HG02840 (cell line): Measurements from ENCODE around the gene CBR3.

Experiments used
- ATAC-seq: cut with Tn5 transposase; IDR thresholded peaks from one replicate; pipeline ENCODE4 v1.9.1; 2021; ENCODE audit warnings: mild to moderate bottlenecking, moderate library complexity, moderate number of reproducible peaks; ENCODE audit not compliant: unreplicated experiment, low FRiP score

The CBR3 gene

DNA sequence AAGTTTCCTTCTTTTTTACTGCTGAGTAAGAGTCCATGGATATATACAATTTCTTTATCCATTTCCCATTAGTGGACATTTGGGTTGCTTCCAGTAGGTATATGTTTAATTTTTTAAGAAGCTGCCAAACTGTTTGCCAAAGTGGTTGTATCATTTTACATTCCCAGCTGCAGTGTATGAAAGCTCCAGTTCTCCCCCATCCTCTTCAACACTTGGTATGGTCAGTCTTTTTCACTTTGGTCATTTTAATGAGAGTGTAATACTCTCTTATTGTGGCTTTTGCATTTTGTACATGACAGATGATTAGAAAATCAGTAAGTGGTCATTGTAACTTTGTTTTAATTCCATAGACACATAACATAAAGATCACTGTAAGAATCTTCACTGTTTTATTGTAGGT, 44.3 kb downstream of the CBR3 start:
- no peak for ATAC-seq

DNA sequence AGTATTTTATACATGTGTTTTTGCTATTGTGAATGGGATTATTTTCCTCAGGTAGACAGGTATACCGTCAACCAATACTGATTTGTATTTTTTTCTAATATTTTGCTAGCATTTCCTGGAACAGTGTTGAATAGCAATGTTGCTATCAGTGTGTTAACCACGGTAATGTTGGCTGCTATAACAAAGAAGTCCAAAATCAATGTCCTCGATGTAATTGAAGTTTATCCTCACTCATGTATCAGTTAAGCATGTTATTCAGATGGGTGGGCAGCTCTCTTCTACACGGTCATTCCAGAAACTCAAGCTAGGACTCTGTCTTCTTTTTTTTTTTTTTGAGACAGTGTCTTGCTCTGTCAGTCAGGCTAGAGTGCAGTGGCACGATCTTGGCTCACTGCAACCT, 46.1 kb downstream of the CBR3 start:
- no peak for ATAC-seq

DNA sequence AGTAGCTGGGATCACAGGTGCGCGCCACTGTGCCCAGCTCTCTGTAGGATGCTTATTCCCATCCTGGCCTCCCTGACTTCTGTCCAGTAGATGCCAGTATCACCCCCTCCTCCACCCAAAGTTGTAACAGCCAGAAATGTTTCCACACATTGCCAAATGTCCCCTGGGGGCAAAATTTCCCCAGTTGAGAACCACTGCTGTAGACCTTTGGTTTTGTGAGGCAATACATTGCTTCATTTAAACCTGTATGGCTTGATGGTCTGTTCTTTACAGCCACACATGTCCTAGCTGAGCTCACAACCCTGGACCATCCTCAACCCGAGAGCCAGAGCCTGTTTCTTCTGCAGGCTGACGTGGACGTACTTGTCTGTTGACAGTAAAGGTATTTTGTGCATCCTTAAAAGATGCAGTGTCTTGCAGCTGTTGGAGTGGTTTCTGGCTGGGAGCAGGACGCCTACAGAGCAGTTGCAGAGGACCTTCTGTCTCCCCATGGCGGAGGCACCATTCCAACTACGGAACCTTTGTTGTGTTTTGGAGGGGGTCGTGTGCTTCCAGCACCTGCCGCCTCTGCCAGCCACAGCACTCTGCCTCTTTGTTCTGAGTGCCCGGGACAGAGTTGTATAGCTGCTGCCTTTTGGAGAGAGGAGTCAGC, 48.4 kb downstream of the CBR3 start:
- no peak for ATAC-seq

DNA sequence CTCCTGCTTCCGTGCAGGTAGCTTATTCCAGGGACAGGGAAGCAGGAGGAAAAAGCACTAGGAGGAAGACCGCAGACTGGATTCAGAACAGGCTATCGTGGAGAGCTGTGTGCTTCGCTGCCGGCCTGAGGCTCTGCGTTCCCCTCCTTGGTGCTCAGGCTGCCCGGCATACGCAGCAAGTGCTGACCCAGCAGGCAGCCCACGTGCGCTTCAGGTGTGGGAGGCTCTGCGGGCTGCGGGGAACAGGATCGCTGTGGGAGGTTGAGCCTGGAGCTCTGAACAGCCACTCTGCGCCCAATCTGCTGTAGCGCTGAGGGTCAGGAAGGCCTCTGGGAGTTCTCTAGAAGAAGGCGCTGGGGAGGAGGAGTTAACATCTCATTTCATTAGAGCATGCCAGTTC, 49.7 kb downstream of the CBR3 start:
- ATAC-seq, result no peak

DNA sequence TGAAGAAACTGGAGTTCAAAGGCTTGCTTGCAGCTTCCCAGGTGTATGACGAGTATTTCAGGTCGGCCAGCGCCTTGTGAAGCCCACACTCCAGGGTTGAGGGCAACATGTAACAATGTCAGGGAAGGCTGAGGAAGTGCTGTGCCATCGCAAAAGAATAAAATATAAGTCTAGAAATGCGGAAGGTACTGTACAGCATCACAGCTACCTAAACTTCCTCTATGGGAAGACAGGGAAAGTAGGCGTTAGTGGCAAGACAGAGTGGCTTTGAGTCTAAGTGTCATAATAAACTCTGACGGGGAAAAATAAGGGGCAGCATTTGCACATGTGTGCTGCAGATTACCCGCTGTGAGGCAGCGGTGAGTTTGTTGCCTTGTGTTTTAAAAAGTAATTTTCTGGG, 50.6 kb downstream of the CBR3 start:
- no peak for ATAC-seq

DNA sequence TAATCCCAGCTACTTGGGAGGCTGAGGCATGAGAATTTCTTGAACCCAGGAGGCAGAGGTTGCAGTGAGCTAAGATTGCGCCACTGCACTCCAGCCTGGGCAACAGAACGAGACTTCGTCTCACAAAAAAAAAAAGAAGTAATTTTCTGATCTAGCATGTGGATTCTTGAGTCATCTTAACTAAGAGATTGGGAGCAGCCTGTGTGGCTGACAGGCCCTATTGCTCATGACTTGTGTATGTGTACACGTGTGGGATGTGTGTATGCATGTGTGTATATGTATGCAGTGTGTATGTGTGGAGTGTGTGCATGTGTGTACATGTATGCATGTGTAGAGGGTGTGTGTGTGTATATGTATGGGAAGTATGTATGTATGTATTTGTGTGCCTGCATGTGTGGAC, 51.2 kb downstream of the CBR3 start:
- ATAC-seq, result no peak

DNA sequence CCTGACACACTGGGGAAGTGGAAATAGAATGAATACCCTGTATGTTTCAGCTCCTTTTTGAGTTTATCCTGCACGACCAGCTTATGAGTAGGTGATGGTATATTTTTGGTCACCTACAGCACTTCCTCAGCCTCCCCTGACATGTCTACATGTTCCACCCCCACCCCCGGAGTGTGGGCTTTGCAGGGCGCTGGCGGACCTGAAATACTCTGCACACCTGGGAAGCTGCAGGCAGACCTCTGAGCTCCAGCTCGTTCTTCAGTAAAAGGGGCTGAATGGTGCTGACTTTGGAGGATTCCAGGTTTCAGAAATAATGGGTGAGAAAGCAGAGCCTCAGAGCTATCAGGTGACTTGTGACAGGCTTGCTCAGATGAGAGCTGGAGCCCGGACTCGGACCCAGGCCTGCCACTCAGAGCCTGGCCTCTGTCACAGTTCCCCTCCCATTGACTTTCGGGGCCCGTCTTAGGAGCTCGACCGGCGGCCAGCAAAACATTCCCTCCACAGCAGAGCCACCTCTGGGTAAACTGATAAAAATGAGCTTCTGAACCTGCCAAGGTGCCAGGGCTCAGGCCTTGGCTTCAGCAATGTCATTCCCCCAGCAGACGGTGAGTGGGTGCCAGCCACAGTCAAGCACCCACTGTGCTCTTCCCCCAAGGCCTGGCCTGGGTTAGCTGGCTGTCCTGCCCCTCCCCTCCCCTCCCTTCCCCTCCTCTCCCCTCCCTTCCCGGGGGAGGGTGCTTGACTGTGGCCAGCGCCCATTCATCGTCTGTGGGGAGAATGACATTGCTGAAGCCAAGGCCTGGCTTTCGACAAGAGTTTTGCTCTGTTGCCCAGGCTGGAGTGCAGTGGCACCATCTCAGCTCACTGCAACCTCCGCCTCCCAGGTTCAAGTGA, 51.9 kb downstream of the CBR3 start:
- ATAC-seq, result no peak

DNA sequence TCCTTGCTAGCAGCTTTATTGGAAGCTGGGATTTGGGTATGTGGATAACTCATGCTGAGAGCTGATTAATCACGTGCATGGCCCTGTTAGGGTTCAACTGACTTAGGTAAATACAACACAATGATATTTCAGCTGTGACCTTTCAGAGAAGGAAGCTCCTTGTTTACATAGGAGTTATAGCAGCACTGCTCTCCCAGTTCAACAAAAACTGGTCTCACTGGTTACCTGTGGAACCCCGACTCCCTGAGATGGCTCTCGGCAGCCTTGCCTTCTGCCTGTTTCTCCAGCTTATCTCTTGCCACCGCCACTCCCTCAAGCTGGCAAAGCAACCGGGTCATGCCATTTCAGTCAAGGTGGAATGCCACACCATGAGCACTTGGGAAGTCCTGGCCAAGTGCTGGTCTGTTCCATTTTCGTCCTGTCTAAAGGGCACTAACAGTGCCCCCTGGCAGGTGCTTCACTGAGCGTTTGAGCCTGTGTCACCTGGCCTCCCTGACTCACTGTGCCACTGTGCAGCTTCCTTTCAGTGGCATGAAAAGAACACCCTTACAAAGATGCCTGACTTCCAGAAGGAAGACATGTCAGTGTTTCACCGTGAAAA, 53.3 kb downstream of the CBR3 start:
- ATAC-seq, result no peak

DNA sequence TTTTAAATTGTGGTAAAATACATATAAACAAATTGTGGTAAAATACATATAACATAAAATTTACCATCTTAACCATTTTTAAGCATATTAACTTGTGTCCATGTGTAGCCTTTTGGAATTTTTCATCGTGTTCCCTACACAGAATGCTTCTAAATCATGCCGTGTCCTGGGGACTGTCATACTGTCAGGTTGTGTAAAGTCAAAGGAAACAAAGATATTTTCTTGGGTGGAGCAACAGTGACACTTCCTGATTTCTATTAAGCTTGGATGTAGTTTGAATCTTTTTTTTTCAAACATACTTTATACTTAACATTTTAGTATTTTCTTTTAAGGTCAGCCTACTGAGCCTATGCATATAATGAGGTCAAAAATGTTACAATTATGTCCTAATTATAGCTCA, 54.1 kb downstream of the CBR3 start:
- ATAC-seq, result no peak

DNA sequence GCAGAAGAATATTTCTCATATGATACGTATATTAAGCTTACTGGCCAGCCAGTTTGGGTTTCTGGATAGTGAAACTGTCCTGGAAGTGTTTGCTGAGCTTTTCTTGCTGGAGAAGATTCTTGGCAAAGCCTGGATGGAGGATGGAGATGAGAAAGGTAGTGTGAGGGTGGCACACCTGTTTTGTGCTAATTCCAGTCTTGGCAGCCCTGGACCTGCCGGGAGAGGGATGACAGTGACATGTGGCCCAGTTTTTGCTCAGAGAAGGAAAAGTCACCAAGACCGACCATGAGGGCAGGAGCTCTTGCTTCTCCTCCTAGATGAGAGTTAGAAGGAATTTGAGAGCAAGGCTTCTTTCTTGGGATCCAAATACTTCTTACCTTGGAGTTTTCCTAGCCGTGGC, 55.9 kb downstream of the CBR3 start:
- ATAC-seq, result no peak

DNA sequence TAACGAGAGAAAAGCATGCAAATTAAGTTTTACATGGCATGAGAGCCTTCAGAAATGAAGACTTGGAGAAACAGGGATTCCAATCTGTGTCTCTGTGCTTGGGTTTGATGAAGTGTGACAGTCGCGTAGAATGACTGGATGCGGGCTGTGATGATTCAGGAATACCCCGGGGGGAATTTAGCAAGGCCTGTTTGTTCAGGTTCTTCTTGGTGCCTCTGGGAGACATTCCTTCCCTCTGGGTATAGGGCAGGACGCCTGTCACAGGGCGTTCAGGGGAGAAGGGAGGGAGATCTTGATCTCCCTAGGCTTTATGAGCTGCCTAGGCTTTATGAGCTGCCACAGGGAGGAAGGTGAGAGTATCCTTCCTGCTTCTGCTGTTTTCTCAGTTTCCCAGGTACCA, 58.3 kb downstream of the CBR3 start:
- ATAC-seq, result no peak

DNA sequence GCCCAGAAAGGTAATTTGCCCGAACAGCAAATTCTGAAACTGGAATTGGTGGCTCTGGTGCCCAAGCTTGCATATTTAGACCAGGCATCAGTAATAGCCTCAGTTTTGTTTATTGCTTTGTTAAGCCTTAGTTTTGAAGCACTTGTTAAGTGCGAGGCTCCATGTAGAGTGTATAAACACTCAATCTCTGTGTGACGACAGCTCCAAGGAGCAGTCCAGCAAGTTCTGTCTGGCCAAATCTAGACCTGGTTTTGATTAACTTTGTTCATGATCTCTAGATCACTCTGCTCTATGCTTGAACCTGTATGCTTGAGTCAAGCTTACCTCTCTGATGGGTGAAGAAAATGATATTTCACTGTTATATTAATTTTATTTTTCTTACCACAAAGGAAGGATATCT, 59.1 kb downstream of the CBR3 start:
- ATAC-seq, result no peak

DNA sequence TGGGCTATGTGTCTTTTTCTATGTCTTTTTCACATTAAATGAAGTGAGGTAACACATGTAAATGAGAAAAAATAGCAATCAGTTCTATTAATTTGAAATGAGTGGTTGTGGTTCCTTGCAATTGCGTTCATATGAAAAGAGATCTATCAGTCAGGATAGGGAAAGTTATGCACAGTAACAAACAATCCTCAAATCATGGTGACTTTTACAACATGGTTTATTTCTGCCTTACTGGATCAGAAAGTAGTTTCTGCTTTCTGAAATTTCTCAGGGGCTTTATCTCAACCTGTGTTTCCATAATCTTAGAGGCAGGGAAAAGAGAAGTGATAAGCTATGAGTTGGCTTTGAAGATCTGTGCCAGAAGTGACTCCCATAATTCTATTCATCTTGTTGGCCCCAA, 60.7 kb downstream of the CBR3 start:
- no peak for ATAC-seq
